Prostate gland (tissue), 2 donors: ENCODE results near the gene ZNF581. TPM values are rescaled to one million over a fixed set of nuclear protein-coding genes. Genes with fewer than 3 reads are reported as not detected.

Source experiments
- DNase-seq: peaks from one replicate; pipeline ENCODE4 v3.0.0-alpha.2; 2019; ENCODE audit warnings: low spot score
- H3K27ac ChIP-seq, 2 donors: fragments of 200-600 bp; sonication (generic); 2 replicates each; pipeline ENCODE4 v1.5.1; 2017 to 2019
- H3K27me3 ChIP-seq: fragments of 200-600 bp; sonication (generic); replicated peaks from 2 replicates; pipeline ENCODE4 v1.5.1; 2019; ENCODE audit not compliant: insufficient read depth
- H3K36me3 ChIP-seq, 2 donors: fragments of 200-600 bp; sonication (generic); 1 replicate in 1 of 2; 2 replicates in 1 of 2; pipeline versions ENCODE4 v1.5.1 to v1.8.1; 2017 to 2019
- H3K4me1 ChIP-seq: fragments of 200-600 bp; sonication (generic); replicated peaks from 2 replicates; pipeline ENCODE4 v1.5.1; 2019
- H3K4me3 ChIP-seq, 2 donors: fragments of 200-600 bp; sonication (generic); 2 replicates each; pipeline ENCODE4 v1.5.1; 2017 to 2019
- H3K9me3 ChIP-seq: fragments of 200-600 bp; sonication (generic); 2 replicates; pipeline ENCODE4 v1.5.1; 2017
- POLR2A ChIP-seq: fragments of 450-650 bp; IDR thresholded peaks from one replicate; pipeline ENCODE4 v1.6.1; 2016; ENCODE audit warnings: antibody characterized with exemption, mild to moderate bottlenecking
- POLR2AphosphoS5 ChIP-seq: sonication (generic); formaldehyde crosslinking; IDR thresholded peaks from one replicate; pipeline ENCODE4 v1.6.1; 2017; ENCODE audit warnings: antibody characterized with exemption
- WGBS: methylation state at CpG from one replicate; pipeline ENCODE4 v1.1.5; 2018; 5-methylcytosine and 5-hydroxymethylcytosine counted together
- intact Hi-C: fragments of 100-400 bp; cut with DNase I; formaldehyde crosslinking; loops from one replicate; pipeline ENCODE4 v1.14.2; 2022
- total RNA-seq, 2 donors: library from RNA; depleted of rRNA; stranded (reverse); fragments of >200 nt; gene quantifications; one replicate each; pipeline ENCODE4 v1.1.0, GENCODE V29; 2016
- TF ChIP-seq, protein P1 (sequence below), 4 experiments: fragments of 200-600 bp in 2 of 4; fragments of 450-650 bp in 2 of 4; sonication (generic) in 2 of 4; IDR thresholded peaks; 1 replicate in 3 of 4; 2 replicates in 1 of 4; pipeline ENCODE4 v1.5.1; 2016 to 2019; ENCODE audit warnings: antibody characterized with exemption in 4 of 4, mild to moderate bottlenecking in 2 of 4, moderate library complexity in 2 of 4

The ZNF581 gene
- total RNA-seq, 2 donors from 2014 or later: 19.7 to 20.6 TPM

DNA sequence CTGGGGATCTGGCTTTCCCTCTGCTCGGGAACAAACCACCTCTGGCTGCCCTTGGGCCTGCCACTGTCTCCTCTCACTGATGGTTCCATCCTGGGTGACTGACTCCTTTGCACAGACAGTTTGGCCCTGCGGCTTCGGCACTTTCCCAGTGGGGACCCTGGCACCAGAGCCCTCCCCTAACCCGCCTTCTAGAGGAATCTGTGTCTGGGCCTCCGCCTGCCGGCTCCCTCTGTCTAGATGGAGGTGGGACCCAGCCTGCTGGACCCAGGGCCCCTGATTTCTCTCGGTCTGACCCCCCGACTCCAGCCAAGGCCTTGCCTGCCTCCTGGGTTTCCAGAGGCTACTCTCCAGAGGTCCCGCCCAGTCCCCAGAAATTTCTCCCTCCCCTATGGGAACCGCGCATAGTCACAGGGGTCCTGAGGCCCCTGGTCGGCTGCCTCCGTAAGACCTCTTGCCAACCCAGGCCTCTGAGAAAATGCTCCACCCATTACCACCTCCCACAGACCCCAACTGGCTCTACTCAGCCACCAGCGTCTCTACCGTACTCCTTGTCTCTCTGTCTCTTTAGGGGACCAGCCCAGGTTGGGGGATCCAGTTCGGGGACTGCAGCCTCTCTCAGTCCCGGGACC is 7.3 kb downstream of the ZNF581 start:
- Histone ChIP-seq H3K4me1 (peaks cover 9% of the 10 kb centered on the region), H3K9me3 (no peaks in the 10 kb centered on the region), H3K36me3 (no peaks in the 10 kb centered on the region), H3K27me3 (no peaks in the 10 kb centered on the region), H3K4me3 (no peak overlapping the region), H3K27ac (no peak overlapping the region)
- TF ChIP-seq POLR2AphosphoS5 (no peak), POLR2A (no peak)
- TF ChIP-seq, protein P1, sequence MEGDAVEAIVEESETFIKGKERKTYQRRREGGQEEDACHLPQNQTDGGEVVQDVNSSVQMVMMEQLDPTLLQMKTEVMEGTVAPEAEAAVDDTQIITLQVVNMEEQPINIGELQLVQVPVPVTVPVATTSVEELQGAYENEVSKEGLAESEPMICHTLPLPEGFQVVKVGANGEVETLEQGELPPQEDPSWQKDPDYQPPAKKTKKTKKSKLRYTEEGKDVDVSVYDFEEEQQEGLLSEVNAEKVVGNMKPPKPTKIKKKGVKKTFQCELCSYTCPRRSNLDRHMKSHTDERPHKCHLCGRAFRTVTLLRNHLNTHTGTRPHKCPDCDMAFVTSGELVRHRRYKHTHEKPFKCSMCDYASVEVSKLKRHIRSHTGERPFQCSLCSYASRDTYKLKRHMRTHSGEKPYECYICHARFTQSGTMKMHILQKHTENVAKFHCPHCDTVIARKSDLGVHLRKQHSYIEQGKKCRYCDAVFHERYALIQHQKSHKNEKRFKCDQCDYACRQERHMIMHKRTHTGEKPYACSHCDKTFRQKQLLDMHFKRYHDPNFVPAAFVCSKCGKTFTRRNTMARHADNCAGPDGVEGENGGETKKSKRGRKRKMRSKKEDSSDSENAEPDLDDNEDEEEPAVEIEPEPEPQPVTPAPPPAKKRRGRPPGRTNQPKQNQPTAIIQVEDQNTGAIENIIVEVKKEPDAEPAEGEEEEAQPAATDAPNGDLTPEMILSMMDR (IDR thresholded peaks at IDR 0.05): no peak
- intact Hi-C loops: loop anchor here (10.0 kb wide), 1 partner anchor 536 kb away; the partner anchor contains the start of gene PPP1R12C
- no peak for DNase-seq
- 94% methylated on average over 17 of the region's 17 CpGs for WGBS

DNA sequence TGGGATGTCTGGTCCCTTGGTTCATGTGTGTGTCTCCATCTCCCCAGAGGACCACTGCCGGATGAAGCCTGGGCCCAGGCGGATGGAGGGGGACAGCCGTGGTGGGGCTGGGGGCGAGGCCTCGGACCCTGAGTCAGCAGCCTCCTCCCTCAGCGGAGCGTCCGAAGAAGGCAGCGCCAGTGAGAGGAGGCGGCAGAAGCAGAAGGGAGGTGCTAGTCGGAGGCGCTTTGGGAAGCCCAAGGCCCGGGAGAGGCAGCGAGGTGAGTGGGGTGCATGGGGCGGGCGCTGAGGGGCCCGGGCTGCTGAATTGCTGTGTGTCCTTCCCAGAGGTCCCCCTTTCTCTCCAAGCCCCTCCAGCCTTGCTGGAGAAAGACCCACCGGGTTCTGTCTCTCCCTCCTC is 7.8 kb downstream of the ZNF581 start:
- intact Hi-C loops: loop anchor here (10.0 kb wide), 1 partner anchor 536 kb away; the partner anchor contains the start of gene PPP1R12C
- no peaks in the 10 kb centered on the region for H3K9me3 ChIP-seq
- no peaks in the 10 kb centered on the region for H3K27me3 ChIP-seq
- no peak overlapping the region for H3K27ac ChIP-seq
- H3K36me3 ChIP-seq: no peaks in the 10 kb centered on the region
- TF ChIP-seq, protein P1 (IDR thresholded peaks at IDR 0.05): no peak
- H3K4me1 ChIP-seq: peaks cover 11% of the 10 kb centered on the region
- WGBS: 92% methylated on average over 18 of the region's 18 CpGs
- no peak for DNase-seq
- H3K4me3 ChIP-seq: no peak overlapping the region

DNA sequence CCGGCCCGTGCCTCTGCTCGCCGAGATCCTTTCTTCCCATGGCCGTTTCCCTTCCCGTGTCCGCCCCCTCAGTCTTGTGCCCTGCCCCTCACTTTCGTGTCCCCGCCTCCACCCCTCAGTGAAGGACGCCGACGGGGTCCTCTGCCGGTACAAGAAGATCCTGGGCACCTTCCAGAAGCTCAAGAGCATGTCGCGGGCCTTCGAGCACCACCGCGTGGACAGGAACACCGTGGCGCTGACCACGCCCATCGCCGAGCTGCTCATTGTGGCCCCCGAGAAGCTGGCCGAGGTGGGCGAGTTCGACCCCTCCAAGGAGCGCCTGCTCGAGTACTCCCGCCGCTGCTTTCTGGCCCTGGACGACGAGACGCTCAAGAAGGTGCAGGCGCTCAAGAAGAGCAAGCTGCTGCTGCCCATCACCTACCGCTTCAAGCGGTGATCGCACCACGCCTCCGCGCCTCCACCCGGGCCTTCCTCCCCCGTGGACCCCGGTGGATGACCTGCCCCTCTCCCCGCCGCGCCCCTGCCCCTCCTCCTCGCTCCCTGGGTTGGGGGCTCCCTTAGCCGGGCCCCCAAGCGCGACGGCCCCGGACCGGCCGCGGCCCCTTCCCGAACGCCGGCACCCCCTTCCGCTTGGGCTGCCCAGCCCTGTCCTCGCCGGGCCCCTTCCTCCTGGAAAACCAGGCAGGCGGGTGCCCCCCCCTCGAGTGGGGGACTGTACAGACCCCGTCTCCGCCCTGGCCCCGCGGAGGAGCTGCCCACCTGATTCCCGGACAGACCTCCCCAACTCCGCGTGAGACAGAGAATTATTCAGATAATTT is 9.1 kb downstream of the ZNF581 start:
- Histone ChIP-seq H3K4me1 (peaks cover 20% of the 10 kb centered on the region), H3K9me3 (no peaks in the 10 kb centered on the region), H3K36me3 (no peaks in the 10 kb centered on the region), H3K27me3 (no peaks in the 10 kb centered on the region), H3K4me3 (no peak overlapping the region), H3K27ac (peak overlapping the region in 1 of 2 donors; percentile 99)
- intact Hi-C loops: loop anchor here (10.0 kb wide), 1 partner anchor 538 kb away; the partner anchor contains the start of gene PPP1R12C
- 72% methylated on average over 71 of the region's 71 CpGs for WGBS
- no peak for DNase-seq
- TF ChIP-seq, protein P1 (IDR thresholded peaks at IDR 0.05): no peak
- TF ChIP-seq POLR2AphosphoS5 (no peak), POLR2A (no peak)

DNA sequence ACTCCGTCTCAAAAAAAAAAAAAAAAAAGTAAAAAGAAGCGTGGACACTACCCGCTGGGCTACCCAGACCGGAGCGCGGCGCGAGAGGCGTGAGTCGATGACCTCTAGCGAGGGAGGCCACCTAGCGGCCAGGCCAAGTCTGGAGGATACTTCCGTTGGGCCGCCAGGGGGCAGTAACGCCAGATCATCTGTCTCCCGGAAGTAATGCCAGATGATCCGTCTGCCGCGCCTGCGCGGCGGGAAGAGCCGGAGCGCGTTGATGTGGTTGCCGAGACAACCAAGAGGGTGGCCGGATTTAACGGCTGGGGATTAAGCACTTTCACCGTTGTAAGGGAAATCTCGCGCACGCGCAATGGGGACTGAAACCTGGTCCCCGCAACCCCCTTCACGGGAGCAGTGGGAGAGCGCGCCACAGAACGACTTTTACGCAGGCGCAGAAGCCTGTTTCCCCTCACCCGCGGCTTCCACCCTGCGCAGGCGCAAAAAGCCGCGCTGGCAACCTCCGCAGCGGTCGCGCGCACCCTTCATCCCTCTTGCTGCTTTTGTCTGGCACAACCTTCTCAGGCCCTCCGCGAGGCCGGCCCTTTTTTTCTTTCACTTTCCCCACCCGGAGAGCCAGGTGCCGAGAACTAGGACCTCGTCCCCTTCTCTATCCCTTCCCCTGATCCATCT is 10.3 kb downstream of the ZNF581 start:
- intact Hi-C loops: loop anchor here (10.0 kb wide), 1 partner anchor 539 kb away; the partner anchor contains the start of gene PPP1R12C
- DNase-seq: peak; percentile 97
- Histone ChIP-seq H3K4me1 (peaks cover 26% of the 10 kb centered on the region), H3K27ac (peak overlapping the region; percentile 98 to 99), H3K4me3 (peak overlapping the region; percentile 88 to 94), H3K27me3 (no peaks in the 10 kb centered on the region), H3K9me3 (no peaks in the 10 kb centered on the region), H3K36me3 (no peaks in the 10 kb centered on the region)
- WGBS: under 1% methylated on average over 57 of the region's 57 CpGs
- TF ChIP-seq, protein P1 (IDR thresholded peaks at IDR 0.05): peak; percentile 98 to 100 (median 100)
- TF ChIP-seq POLR2A (peak; percentile 88), POLR2AphosphoS5 (peak; percentile 91)
